ENCODE results near the gene CENPC.

The CENPC gene

GRCh38 chr4:67522230-67522629 is 23.1 kb downstream of the CENPC start:
- no peak for TF ChIP-seq CTCF (conservative IDR thresholded peaks at IDR 0.05; ENCODE audit: low read depth, low read length)
- Histone ChIP-seq H3K4me3 (IDR thresholded peaks at IDR 0.05; ENCODE audit: insufficient read depth, low read depth, low read length) (no peak overlapping the region), H3K36me3 (ENCODE audit: insufficient read depth) (no peaks in the 10 kb centered on the region; the same call in 1 of the 2 replicates), H3K79me2 (ENCODE audit: insufficient read depth, low read depth) (peaks cover 16% of the 10 kb centered on the region; the same call in 1 of the 2 replicates), H2AFZ (ENCODE audit: low read depth) (no peak overlapping the region), H3K4me2 (no peak overlapping the region), H3K9ac (no peak overlapping the region), H4K20me1 (ENCODE audit: insufficient read depth) (no peaks in the 10 kb centered on the region), H3K27me3 (ENCODE audit: insufficient read depth, low read depth) (no peaks in the 10 kb centered on the region), H3K27ac (no peak overlapping the region), H3K4me1 (ENCODE audit: low read depth, poor library complexity, severe bottlenecking) (no peaks in the 10 kb centered on the region)

- Histone ChIP-seq H4K20me1 (ENCODE audit: insufficient read depth) (no peaks in the 10 kb centered on the region), H3K9ac (no peak overlapping the region), H3K4me3 (IDR thresholded peaks at IDR 0.05; ENCODE audit: insufficient read depth, low read depth, low read length) (no peak overlapping the region), H3K4me2 (no peak overlapping the region), H2AFZ (ENCODE audit: low read depth) (no peak overlapping the region), H3K4me1 (ENCODE audit: low read depth, poor library complexity, severe bottlenecking) (no peaks in the 10 kb centered on the region), H3K27me3 (ENCODE audit: insufficient read depth, low read depth) (no peaks in the 10 kb centered on the region), H3K36me3 (ENCODE audit: insufficient read depth) (no peaks in the 10 kb centered on the region; the same call in 1 of the 2 replicates), H3K79me2 (ENCODE audit: insufficient read depth, low read depth) (peaks cover 9% of the 10 kb centered on the region; the same call in 1 of the 2 replicates), H3K27ac (no peak overlapping the region)
- no peak for TF ChIP-seq CTCF (conservative IDR thresholded peaks at IDR 0.05; ENCODE audit: low read depth, low read length)
Measured at GRCh38 chr4:67521506-67521905, 23.8 kb downstream of the CENPC start.

- H3K27ac ChIP-seq = no peak overlapping the region
- TF ChIP-seq CTCF (conservative IDR thresholded peaks at IDR 0.05; ENCODE audit: low read depth, low read length) = no peak
- no peak overlapping the region for H3K4me2 ChIP-seq
- H3K79me2 ChIP-seq (ENCODE audit: insufficient read depth, low read depth) = no peaks in the 10 kb centered on the region; the same call in 1 of the 2 replicates
- no peak overlapping the region for H3K4me3 ChIP-seq (IDR thresholded peaks at IDR 0.05; ENCODE audit: insufficient read depth, low read depth, low read length)
- no peaks in the 10 kb centered on the region for H3K36me3 ChIP-seq (ENCODE audit: insufficient read depth)
- H3K9ac ChIP-seq = no peak overlapping the region
- H2AFZ ChIP-seq (ENCODE audit: low read depth) = no peak overlapping the region
- no peaks in the 10 kb centered on the region for H3K4me1 ChIP-seq (ENCODE audit: low read depth, poor library complexity, severe bottlenecking)
- no peaks in the 10 kb centered on the region for H4K20me1 ChIP-seq (ENCODE audit: insufficient read depth)
- no peaks in the 10 kb centered on the region for H3K27me3 ChIP-seq (ENCODE audit: insufficient read depth, low read depth)
Measured at GRCh38 chr4:67520141-67520540, 25.2 kb downstream of the CENPC start.

- no peaks in the 10 kb centered on the region for H3K27me3 ChIP-seq (ENCODE audit: insufficient read depth, low read depth)
- no peaks in the 10 kb centered on the region for H4K20me1 ChIP-seq (ENCODE audit: insufficient read depth)
- no peaks in the 10 kb centered on the region for H3K79me2 ChIP-seq (ENCODE audit: insufficient read depth, low read depth)
- no peak overlapping the region for H3K27ac ChIP-seq
- H2AFZ ChIP-seq (ENCODE audit: low read depth) = no peak overlapping the region
- H3K4me2 ChIP-seq = no peak overlapping the region
- H3K9ac ChIP-seq = no peak overlapping the region
- H3K36me3 ChIP-seq (ENCODE audit: insufficient read depth) = no peaks in the 10 kb centered on the region; the same call in 1 of the 2 replicates
- TF ChIP-seq CTCF (conservative IDR thresholded peaks at IDR 0.05; ENCODE audit: low read depth, low read length) = no peak
- H3K4me3 ChIP-seq (IDR thresholded peaks at IDR 0.05; ENCODE audit: insufficient read depth, low read depth, low read length) = no peak overlapping the region
- H3K4me1 ChIP-seq (ENCODE audit: low read depth, poor library complexity, severe bottlenecking) = no peaks in the 10 kb centered on the region
Measured at GRCh38 chr4:67512501-67512900, 32.8 kb downstream of the CENPC start.
